ENCODE measurements around the gene SPTLC2.

- TF ChIP-seq CTCF (IDR thresholded peaks at IDR 0.05): no peak
- no peak for TF ChIP-seq POLR2A (IDR thresholded peaks at IDR 0.05)
- TF ChIP-seq EP300 (IDR thresholded peaks at IDR 0.05; ENCODE audit: low read depth): no peak
- no peak for TF ChIP-seq POLR2AphosphoS5 (IDR thresholded peaks at IDR 0.05)
Observed at GRCh38 chr14:77593501-77593961, 22.9 kb downstream of the SPTLC2 start.
